HG02840 (cell line): ENCODE results near the gene TMEM258.

Source experiments
- ATAC-seq: cut with Tn5 transposase; IDR thresholded peaks from one replicate; pipeline ENCODE4 v1.9.1; 2021; ENCODE audit warnings: mild to moderate bottlenecking, moderate library complexity, moderate number of reproducible peaks; ENCODE audit not compliant: unreplicated experiment, low FRiP score

The TMEM258 gene

DNA sequence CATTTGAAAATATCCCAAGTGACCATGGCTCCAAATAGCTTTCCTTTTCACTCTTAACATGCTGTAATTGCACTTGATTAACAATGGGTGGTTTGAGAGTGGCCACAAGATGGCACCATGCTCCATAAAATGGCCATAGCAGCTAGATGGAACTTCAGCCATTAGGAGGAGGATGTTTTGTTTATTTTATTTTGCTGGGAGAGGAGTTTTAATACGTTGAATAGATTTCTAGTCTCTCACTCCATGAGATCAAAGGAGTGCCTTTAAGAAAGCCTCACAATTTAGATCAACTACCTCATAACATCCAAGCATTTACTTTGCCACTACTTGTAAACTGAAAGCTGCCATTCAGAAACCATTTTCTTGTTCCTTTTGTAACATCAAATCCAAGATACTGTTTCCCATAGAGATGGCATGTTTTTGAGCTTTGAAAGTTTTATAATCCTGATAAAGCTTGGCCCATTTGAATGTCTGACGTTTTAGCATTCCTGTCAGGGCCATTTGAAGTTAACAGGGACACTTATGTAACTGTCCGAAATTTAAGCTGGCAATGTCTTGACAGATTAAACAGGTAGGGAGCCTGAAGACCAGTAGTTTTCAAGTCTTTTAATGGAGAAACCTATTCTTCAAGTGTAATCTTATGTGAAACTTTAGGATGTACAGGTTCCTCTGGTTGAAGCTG is 5.0 kb upstream of the TMEM258 start:
- no peak for ATAC-seq

DNA sequence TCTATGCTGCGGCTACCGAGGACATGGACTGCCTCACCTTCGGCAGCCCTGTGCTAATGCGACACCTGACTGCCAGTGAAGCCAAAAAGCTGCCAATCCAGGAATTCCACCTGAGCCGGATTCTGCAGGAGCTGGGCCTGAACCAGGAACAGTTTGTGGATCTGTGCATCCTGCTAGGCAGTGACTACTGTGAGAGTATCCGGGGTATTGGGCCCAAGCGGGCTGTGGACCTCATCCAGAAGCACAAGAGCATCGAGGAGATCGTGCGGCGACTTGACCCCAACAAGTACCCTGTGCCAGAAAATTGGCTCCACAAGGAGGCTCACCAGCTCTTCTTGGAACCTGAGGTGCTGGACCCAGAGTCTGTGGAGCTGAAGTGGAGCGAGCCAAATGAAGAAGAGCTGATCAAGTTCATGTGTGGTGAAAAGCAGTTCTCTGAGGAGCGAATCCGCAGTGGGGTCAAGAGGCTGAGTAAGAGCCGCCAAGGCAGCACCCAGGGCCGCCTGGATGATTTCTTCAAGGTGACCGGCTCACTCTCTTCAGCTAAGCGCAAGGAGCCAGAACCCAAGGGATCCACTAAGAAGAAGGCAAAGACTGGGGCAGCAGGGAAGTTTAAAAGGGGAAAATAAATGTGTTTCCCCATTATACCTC is 3.6 kb upstream of the TMEM258 start:
- ATAC-seq, result no peak

GRCh38 chr11:61795459-61795858 is 3.1 kb upstream of the TMEM258 start:
- no peak for ATAC-seq

- no peak for ATAC-seq
Observed at GRCh38 chr11:61794579-61794978, 2.2 kb upstream of the TMEM258 start.

GRCh38 chr11:61793829-61794204 is 1.4 kb upstream of the TMEM258 start:
- no peak for ATAC-seq

DNA sequence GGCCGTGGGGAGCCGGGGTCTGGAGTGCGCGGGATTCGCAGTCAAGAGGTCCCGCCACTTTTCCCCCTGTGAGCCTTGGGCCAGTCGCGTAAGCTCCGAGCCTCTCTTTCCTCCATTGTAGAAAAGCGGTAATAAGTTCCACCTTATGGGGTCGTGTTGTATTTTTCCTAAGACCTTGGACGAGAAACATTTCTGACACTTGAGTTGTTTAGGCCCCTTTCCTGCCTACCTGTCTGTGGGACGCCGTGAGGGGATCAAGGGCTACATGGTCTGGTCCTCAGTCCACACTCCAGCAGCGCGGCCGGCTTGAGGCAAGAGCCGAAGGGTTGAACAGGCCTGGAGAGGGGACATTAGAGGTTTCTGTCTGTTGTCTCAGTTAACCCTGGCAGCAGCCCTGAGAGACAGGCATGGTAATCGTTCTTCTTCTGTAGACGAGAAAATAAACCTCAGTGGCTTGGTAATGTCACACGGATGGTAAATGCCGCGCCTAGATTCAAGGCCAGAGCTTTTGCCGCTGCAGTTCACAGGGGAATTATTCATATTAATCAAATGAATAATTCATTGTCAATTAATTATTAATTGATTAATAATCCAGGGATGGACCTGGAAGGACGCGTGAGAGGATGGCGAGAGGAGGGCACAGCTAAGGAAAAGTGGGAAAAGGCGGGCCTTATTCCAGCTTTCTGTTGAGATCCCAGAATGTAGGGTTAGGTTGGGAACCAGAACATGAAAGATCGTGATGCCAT is 857 bp upstream of the TMEM258 start:
- peak; percentile 12 for ATAC-seq

DNA sequence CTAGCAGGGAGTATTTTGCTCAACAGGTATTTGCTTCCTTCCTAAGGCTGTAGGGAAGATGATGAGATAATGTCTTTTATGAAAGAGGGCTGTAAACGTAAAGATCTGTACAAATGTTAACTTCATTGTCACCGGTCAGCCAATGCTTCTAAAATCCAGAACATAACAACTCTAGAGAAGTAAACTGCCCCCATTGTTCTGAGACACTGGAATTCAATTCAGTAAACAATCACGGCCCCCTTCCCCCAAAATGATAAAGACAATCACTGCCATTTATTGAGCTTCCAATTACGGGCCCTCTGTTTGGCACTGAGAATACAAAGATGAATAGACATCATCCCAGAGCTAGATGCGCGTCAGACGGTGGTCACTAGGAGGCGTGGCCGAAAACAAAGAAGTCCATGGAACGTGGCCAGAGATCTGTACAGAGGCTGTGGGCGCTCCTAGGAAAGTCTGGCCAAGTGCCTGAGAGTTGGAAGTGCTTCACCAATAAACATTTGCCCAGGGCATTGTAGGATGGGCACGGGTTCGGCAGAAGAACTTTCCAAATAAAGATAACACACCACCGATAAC is 576 bp downstream of the TMEM258 start:
- ATAC-seq, result no peak

DNA sequence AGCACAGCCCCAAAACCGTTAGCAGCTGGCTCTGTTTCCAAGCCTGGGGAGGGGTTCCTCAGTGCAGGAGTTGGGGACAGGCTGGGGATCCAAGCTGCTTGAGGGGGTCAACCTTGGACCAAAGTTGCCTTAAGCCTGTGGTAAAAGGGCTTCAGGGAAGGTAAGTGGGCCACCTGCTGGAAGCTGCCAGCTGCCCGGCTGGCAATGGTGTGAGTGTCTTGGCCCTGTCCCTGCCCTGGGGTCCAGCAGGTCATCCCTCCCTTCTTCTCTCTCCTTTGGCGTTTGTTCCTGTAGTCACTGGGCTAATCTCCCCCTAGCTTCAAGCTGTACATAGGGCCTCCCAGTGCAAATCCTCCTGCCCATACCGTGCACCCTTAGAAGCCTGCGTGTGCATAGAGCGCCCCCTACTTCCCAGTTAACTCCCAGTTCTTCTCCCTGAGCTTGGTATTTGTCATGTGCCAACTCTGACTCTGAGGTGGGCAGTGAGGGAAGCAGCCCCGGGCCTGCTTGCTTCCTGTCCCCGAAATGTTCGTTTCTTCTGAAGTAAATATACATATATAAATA is 4.4 kb downstream of the TMEM258 start:
- ATAC-seq, result no peak

DNA sequence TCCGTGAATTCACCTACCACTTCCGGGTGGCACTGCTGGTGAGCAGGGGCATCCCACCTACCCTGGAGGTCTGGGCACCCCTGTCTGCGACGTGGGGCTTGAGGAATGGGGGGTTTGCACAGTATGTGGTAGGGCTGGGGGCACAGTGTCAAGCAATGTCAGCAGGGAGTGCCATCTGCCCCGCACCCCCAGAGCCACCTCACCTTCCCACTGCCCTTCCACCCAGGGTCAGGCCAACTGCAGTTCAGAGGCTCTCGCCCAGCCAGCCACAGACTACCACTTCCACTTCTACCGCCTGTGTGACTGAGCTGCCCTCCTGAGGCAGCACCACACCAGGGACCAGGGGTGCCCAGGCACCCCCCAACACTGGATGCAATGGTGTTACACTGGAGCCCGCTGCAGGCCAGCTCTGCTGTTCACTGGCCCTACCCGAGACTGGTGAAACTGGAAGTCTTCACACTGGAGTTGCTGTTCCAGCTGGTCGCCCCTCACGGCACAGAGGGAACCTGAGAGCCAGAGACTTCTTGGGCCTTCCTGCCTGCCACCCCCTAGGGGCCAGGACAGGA is 6.5 kb downstream of the TMEM258 start:
- ATAC-seq, result no peak

DNA sequence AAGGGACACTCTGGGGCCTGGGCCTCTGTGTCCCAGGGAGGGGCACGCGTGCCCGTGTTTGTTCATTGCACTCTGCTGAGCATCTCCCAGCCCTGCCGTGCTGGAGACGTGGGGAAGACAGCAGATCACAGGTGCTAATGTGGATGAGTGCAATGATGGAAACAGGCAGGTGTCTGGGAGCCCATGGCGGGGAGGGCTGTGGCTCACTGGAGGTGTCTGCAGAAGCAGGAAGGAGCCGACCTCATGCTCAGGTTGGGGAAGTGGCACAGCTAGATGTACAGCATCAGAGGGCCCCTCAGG is 7.9 kb downstream of the TMEM258 start:
- ATAC-seq, result no peak

- no peak for ATAC-seq
Observed at GRCh38 chr11:61783717-61784505, 8.5 kb downstream of the TMEM258 start.

DNA sequence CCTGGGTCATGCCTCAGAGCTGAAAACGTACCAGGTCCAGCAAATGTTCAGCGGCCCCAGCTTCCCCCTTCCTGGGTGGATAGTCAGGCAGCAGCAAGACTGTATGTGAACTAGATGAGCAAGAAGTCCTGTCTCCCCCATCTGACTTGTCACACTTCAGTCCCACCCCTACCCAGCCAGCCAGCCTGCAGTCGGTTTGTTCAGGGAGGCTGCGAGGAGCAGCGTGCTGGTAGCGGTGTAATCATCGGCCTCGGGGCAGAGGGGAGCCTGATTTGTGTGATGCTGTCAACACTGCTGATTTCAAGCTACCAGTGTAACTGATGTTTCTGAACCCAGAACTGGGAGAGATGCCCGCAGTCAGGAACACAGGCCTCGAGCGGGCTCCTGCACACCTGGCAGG is 9.6 kb downstream of the TMEM258 start:
- no peak for ATAC-seq

- ATAC-seq, result no peak
Observed at GRCh38 chr11:61782299-61782698, 10.1 kb downstream of the TMEM258 start.

GRCh38 chr11:61781585-61781984 is 10.8 kb downstream of the TMEM258 start:
- no peak for ATAC-seq

- no peak for ATAC-seq
Observed at GRCh38 chr11:61780581-61781162, 11.7 kb downstream of the TMEM258 start.

- ATAC-seq, result no peak
Observed at GRCh38 chr11:61779666-61780525, 12.5 kb downstream of the TMEM258 start.

DNA sequence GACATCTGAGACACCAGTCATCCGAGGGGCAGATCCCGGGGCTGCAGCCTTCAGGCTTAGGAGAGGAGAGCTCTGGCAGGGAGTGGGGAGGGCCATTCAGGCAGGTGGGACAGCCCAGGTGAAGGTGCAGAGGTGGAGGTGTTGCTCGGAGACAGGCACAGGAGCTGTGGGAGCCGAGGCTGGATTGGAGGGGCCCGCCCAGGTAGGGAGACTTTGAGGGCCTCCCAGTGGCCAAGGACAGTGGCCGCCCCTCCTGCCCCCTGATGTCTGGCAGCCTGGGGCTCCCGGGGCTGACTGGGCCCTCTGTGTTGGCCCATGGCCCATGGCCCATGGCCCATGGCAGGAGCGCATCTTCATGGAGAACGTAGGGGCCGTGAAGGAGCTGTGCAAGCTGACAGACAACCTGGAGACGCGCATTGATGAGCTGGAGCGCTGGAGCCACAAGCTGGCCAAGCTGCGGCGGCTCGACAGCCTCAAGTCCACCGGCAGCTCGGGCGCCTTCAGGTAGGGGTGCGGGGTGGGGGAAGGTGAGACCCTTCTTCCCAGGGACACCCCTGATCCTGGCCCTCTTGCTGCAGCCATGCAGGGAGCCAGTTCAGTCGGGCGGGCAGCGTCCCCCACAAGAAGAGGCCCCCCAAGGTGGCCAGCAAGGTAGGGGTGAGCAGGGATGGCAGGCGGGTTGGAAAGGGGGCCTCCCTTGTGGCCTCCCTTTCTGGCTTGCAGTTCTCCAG is 13.3 kb downstream of the TMEM258 start:
- no peak for ATAC-seq

- no peak for ATAC-seq
Observed at GRCh38 chr11:61778357-61778886, 14.0 kb downstream of the TMEM258 start.
